Stomach (tissue), 4 donors: ENCODE measurements around the gene KIDINS220.

Source experiments
- EP300 ChIP-seq: sonication (generic); formaldehyde crosslinking; IDR thresholded peaks from one replicate; pipeline ENCODE4 v1.6.1; 2017; ENCODE audit warnings: antibody characterized with exemption
- POLR2A ChIP-seq, 4 donors: fragments of 450-650 bp; IDR thresholded peaks; one replicate each; pipeline ENCODE4 v1.6.1; 2016; ENCODE audit warnings: antibody characterized with exemption in 4 of 4, control low read depth in 2 of 4, mild to moderate bottlenecking in 1 of 4, moderate library complexity in 1 of 4
- POLR2AphosphoS5 ChIP-seq, 3 donors: sonication (generic); formaldehyde crosslinking; IDR thresholded peaks; one replicate each; pipeline ENCODE4 v1.6.1; 2016; ENCODE audit warnings: antibody characterized with exemption in 3 of 3
- TF ChIP-seq, protein P1 (sequence below), 7 experiments: fragments of 450-650 bp in 4 of 7; fragments of 200-600 bp in 3 of 7; sonication (generic) in 3 of 7; IDR thresholded peaks; one replicate each; pipeline ENCODE4 v1.5.1; 2016 to 2019; ENCODE audit warnings: antibody characterized with exemption in 7 of 7, control low read depth in 2 of 7, mild to moderate bottlenecking in 1 of 7

DNA sequence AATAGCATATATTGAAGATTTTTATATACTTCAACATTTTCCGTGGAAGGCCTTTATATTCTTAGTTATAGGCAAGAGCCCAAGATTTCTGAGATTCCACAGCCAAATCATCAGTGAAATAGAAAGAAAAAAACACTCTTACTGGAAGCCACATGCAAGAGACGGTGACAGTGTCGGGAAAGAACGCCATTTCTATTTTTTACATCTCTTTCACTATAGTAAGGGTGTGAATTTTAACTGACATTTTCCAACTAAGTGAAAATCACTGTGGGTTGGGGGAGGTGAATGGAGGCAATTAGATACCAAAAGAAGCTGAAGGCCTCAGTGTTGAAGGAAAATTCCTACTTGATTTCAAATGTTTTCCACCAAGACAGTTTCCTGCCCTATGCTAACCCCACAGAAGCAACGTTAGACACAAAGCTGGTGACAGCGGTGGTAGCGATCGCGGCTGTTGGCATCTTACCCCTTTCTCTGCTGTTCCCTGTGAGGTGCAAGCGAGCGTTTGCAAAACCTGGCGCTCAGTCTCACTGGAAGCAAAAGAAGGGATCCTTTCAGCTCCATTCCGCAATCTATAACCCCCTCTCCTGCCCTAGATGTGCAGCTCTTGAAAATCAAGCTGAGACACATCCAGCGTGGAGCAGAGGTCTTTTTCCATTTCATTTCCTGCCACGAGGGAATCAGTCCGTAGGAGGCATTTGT is 135.6 kb downstream of the KIDINS220 start:
- TF ChIP-seq, protein P1, sequence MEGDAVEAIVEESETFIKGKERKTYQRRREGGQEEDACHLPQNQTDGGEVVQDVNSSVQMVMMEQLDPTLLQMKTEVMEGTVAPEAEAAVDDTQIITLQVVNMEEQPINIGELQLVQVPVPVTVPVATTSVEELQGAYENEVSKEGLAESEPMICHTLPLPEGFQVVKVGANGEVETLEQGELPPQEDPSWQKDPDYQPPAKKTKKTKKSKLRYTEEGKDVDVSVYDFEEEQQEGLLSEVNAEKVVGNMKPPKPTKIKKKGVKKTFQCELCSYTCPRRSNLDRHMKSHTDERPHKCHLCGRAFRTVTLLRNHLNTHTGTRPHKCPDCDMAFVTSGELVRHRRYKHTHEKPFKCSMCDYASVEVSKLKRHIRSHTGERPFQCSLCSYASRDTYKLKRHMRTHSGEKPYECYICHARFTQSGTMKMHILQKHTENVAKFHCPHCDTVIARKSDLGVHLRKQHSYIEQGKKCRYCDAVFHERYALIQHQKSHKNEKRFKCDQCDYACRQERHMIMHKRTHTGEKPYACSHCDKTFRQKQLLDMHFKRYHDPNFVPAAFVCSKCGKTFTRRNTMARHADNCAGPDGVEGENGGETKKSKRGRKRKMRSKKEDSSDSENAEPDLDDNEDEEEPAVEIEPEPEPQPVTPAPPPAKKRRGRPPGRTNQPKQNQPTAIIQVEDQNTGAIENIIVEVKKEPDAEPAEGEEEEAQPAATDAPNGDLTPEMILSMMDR (IDR thresholded peaks at IDR 0.05): no peak
- no peak for TF ChIP-seq POLR2AphosphoS5 (IDR thresholded peaks at IDR 0.05)
- TF ChIP-seq POLR2A (IDR thresholded peaks at IDR 0.05): no peak
- no peak for TF ChIP-seq EP300
